Measurements from ENCODE around the gene AP1S3.

Gene AP1S3

GRCh38 chr2:223837287-223838061, at the start of gene AP1S3:
Gene AP1S3, minus strand, starts transcription at chr2:223837582. Its CDS starts 132 bp downstream, at chr2:223837450.
- peak within 1 kb of the TSS; percentile 87 for H3K27ac ChIP-seq (ENCODE audit: low read depth, low read length, poor library complexity, severe bottlenecking)
- H3K4me3 ChIP-seq (ENCODE audit: low read depth, low read length, poor library complexity, severe bottlenecking), result peak within 1 kb of the TSS; percentile 89
- H3K9me3 ChIP-seq (ENCODE audit: low read length), result no peaks in the 10 kb centered on the region
- H3K4me2 ChIP-seq (ENCODE audit: low read length), result peak within 1 kb of the TSS; percentile 92
- H3K36me3 ChIP-seq (ENCODE audit: insufficient read depth, low read length), result no peaks in the 10 kb centered on the region
- H2AFZ ChIP-seq (ENCODE audit: low read length), result no peak within 1 kb of the TSS
- peaks cover 44% of the 10 kb centered on the region for H3K4me1 ChIP-seq (ENCODE audit: insufficient read depth, low read length, severe bottlenecking)
- no peaks in the 10 kb centered on the region for H3K27me3 ChIP-seq (ENCODE audit: insufficient read depth, low read length)
- TF ChIP-seq CTCF (IDR thresholded peaks at IDR 0.05; ENCODE audit: low read length), result no peak; the same call in 1 of the 2 replicates
- no peak for TF ChIP-seq EZH2 (IDR thresholded peaks at IDR 0.05; ENCODE audit: borderline replicate concordance, low read length)
- no peaks in the 10 kb centered on the region for H3K9me2 ChIP-seq (ENCODE audit: low read depth, low read length)
- no peaks in the 10 kb centered on the region for H3F3A ChIP-seq (ENCODE audit: insufficient read depth, low read length)
- peak within 1 kb of the TSS; percentile 87 for H3K9ac ChIP-seq (ENCODE audit: low read length)
- peaks cover 31% of the 10 kb centered on the region for H3K79me2 ChIP-seq (ENCODE audit: insufficient read depth, low read length)
- H4K20me1 ChIP-seq (ENCODE audit: insufficient read depth, low read length), result no peaks in the 10 kb centered on the region

GRCh38 chr2:223887127-223887526, 49.7 kb upstream of the AP1S3 start:
- H3K4me3 ChIP-seq (ENCODE audit: low read depth, low read length, poor library complexity, severe bottlenecking), result no peak overlapping the region
- no peaks in the 10 kb centered on the region for H3K4me1 ChIP-seq (ENCODE audit: insufficient read depth, low read length, severe bottlenecking)
- H3F3A ChIP-seq (ENCODE audit: insufficient read depth, low read length), result no peaks in the 10 kb centered on the region
- no peak overlapping the region for H3K9ac ChIP-seq (ENCODE audit: low read length)
- no peaks in the 10 kb centered on the region for H3K36me3 ChIP-seq (ENCODE audit: insufficient read depth, low read length)
- no peak overlapping the region for H3K27ac ChIP-seq (ENCODE audit: low read depth, low read length, poor library complexity, severe bottlenecking)
- no peaks in the 10 kb centered on the region for H3K9me2 ChIP-seq (ENCODE audit: low read depth, low read length)
- H3K79me2 ChIP-seq (ENCODE audit: insufficient read depth, low read length), result no peaks in the 10 kb centered on the region
- H4K20me1 ChIP-seq (ENCODE audit: insufficient read depth, low read length), result no peaks in the 10 kb centered on the region
- TF ChIP-seq EZH2 (IDR thresholded peaks at IDR 0.05; ENCODE audit: borderline replicate concordance, low read length), result no peak
- TF ChIP-seq CTCF (IDR thresholded peaks at IDR 0.05; ENCODE audit: low read length), result no peak
- no peak overlapping the region for H3K4me2 ChIP-seq (ENCODE audit: low read length)
- no peak overlapping the region for H2AFZ ChIP-seq (ENCODE audit: low read length)
- H3K9me3 ChIP-seq (ENCODE audit: low read length), result no peaks in the 10 kb centered on the region
- H3K27me3 ChIP-seq (ENCODE audit: insufficient read depth, low read length), result no peaks in the 10 kb centered on the region

- Histone ChIP-seq H3F3A (ENCODE audit: insufficient read depth, low read length) (no peaks in the 10 kb centered on the region), H3K4me2 (ENCODE audit: low read length) (no peak overlapping the region), H3K9me2 (ENCODE audit: low read depth, low read length) (no peaks in the 10 kb centered on the region), H3K4me1 (ENCODE audit: insufficient read depth, low read length, severe bottlenecking) (no peaks in the 10 kb centered on the region), H3K4me3 (ENCODE audit: low read depth, low read length, poor library complexity, severe bottlenecking) (no peak overlapping the region), H2AFZ (ENCODE audit: low read length) (no peak overlapping the region), H3K27ac (ENCODE audit: low read depth, low read length, poor library complexity, severe bottlenecking) (no peak overlapping the region), H3K27me3 (ENCODE audit: insufficient read depth, low read length) (no peaks in the 10 kb centered on the region), H3K36me3 (ENCODE audit: insufficient read depth, low read length) (no peaks in the 10 kb centered on the region), H3K79me2 (ENCODE audit: insufficient read depth, low read length) (no peaks in the 10 kb centered on the region), H3K9me3 (ENCODE audit: low read length) (no peaks in the 10 kb centered on the region), H3K9ac (ENCODE audit: low read length) (no peak overlapping the region), H4K20me1 (ENCODE audit: insufficient read depth, low read length) (no peaks in the 10 kb centered on the region)
- TF ChIP-seq CTCF (IDR thresholded peaks at IDR 0.05; ENCODE audit: low read length) (no peak), EZH2 (IDR thresholded peaks at IDR 0.05; ENCODE audit: borderline replicate concordance, low read length) (no peak)
Observed at GRCh38 chr2:223886726-223887125, 49.3 kb upstream of the AP1S3 start.
